K562 treated with DMSO at 1 percent for 4 hours (cell line): Measurements from ENCODE around the gene PFKM. TPM values are rescaled to one million over a fixed set of nuclear protein-coding genes. Genes with fewer than 3 reads are reported as not detected.

Source experiments
- total RNA-seq: library from RNA; unstranded; fragments of 300-600 nt; gene quantifications from 2 replicates; pipeline ENCODE4 v1.2.3, GENCODE V29; 2022; ENCODE audit not compliant: insufficient read depth

PFKM gene
- 18.5 and 22.6 TPM in 2 replicates for total RNA-seq

GRCh38 chr12:48119078-48119833 lies at the start of gene PFKM:
PFKM (plus strand) TSS chr12:48119364; CDS start chr12:48122775, 3,411 bp downstream.

GRCh38 chr12:48105867-48106680 lies 13.1 kb upstream of the PFKM start, which contains the start of gene SENP1:
SENP1 (minus strand) TSS chr12:48106079; CDS start chr12:48101472, 4,607 bp downstream.

GRCh38 chr12:48157018-48157888 lies 38.1 kb downstream of the PFKM start, which contains the start of gene ASB8:
ASB8 (minus strand) TSS chr12:48157515; CDS start chr12:48153496, 4,019 bp downstream.

GRCh38 chr12:48183091-48183875 lies 64.1 kb downstream of the PFKM start, which contains the start of gene CCDC184:
CCDC184 (plus strand) TSS chr12:48183644; CDS start chr12:48184123, 479 bp downstream.

Other genes with a start within 250 kb of the PFKM start
- gene VDR, start 214.4 kb upstream of the PFKM start, total RNA-seq, result 2.5 and 3.6 TPM in 2 replicates
- 89.3 and 92.9 TPM in 2 replicates for gene TMEM106C, start 155.8 kb upstream of the PFKM start, total RNA-seq
- not detected in 2 replicates for gene COL2A1, start 114.9 kb upstream of the PFKM start, total RNA-seq
- 9.0 and 13.4 TPM in 2 replicates for gene SENP1, start 13.3 kb upstream of the PFKM start, total RNA-seq
- gene ASB8, start 38.2 kb downstream of the PFKM start, total RNA-seq, result 16.9 and 23.7 TPM in 2 replicates
- gene CCDC184, start 64.3 kb downstream of the PFKM start, total RNA-seq, result not detected in 2 replicates
- not detected in 2 replicates for gene OR10AD1, start 83.9 kb downstream of the PFKM start, total RNA-seq
- gene ZNF641, start 231.6 kb downstream of the PFKM start, total RNA-seq, result 6.4 and 10.2 TPM in 2 replicates